ENCODE measurements around the gene CTNND1. TPM values are rescaled to one million over a fixed set of nuclear protein-coding genes. Genes with fewer than 3 reads are reported as not detected.

CTNND1 gene
- total and polyA plus RNA-seq, 2 of the 8 experiments (the other 6 are each of a cell fraction or from before 2014, with no cell fraction given): 91.9 to 164 TPM

DNA sequence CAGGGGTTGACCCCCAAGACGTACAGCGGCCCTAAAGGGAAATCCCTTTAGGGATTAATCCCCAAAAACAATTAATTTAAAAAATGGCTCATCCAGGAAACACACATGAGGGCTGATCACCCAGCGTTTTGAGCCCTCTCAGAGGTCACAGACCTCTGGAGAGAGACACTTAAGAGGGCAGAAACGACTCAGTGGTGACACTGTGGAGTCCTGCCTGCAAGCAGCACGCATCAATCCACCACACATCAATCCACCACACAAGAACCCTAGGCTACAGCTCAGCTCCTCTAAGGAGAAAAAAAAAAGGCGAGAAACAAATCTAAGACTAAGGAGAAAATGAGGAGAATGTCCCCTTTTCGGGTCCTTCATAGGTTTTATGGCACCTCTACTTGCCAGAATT, 32.8 kb upstream of the CTNND1 start:
- no peak overlapping the region for H3K4me3 ChIP-seq (ENCODE audit: extremely low read depth in 1 of 4, insufficient read depth in 2 of 4, low read depth in 3 of 4, low read length in 4 of 4)
- H4K20me1 ChIP-seq (replicated peaks in 1 of 2; ENCODE audit: control insufficient read depth in 1 of 2, insufficient read depth in 2 of 2, low read length in 2 of 2): peaks cover 0 to 4% of the 10 kb centered on the region in 2 experiments
- no peak overlapping the region for H3K4ac ChIP-seq (replicated peaks; ENCODE audit: insufficient read length, low read depth, low read length)
- H3K79me2 ChIP-seq (ENCODE audit: control insufficient read depth in 1 of 2, insufficient read depth in 2 of 2, low read length in 2 of 2): peaks cover 0 to 71% of the 10 kb centered on the region in 2 experiments; a peak in 2 of 4 replicates
- POLR2A ChIA-PET (ENCODE audit: partially characterized antibody): interaction anchor here (0.6 to 4.1 kb wide), 8 partner anchors 10 to 276 kb away, joined by 3 to 30 read pairs (median 4); partner anchors contain the start of genes MED19, SELENOH and TMX2
- H4K91ac ChIP-seq (replicated peaks; ENCODE audit: insufficient read length, low read length): no peak overlapping the region
- H2BK120ac ChIP-seq (replicated peaks; ENCODE audit: low read depth, low read length): no peak overlapping the region
- H2BK12ac ChIP-seq (ENCODE audit: low read depth, low read length): no peak overlapping the region
- H3K14ac ChIP-seq (ENCODE audit: insufficient read length): no peak overlapping the region
- H2BK20ac ChIP-seq (ENCODE audit: low read length): no peak overlapping the region
- H3K18ac ChIP-seq (ENCODE audit: extremely low read depth, low read length): no peak overlapping the region
- no peaks in the 10 kb centered on the region for H3K23me2 ChIP-seq (ENCODE audit: low read depth, low read length)
- CTCF ChIA-PET (ENCODE audit: partially characterized antibody): interaction anchor here (1.1 to 2.1 kb wide), 3 partner anchors 8 to 72 kb away, joined by 3 to 6 read pairs (median 3); no protein-coding TSS in a partner anchor
- no peak overlapping the region for H4K5ac ChIP-seq (ENCODE audit: insufficient read length, low read depth, low read length)
- H3K27me3 ChIP-seq (replicated peaks in 1 of 4; ENCODE audit: control insufficient read depth in 3 of 4, extremely low read depth in 1 of 4, insufficient read depth in 3 of 4, low read length in 3 of 4): no peaks in the 10 kb centered on the region
- no peak overlapping the region for H4K8ac ChIP-seq (ENCODE audit: extremely low read depth, insufficient read depth, low read length)
- peak overlapping the region; percentile 10 to 41; a peak in 1 of 4 replicates for H3K4me2 ChIP-seq (ENCODE audit: insufficient read depth in 1 of 2, low read depth in 2 of 2, low read length in 2 of 2)
- no peaks in the 10 kb centered on the region for H3K9me3 ChIP-seq (ENCODE audit: insufficient read depth in 2 of 2, low read depth in 1 of 2, low read length in 1 of 2)
- 77% methylated on average over 7 of the region's 7 CpGs; no CpG with 5 or more reads in 1 of the 2 experiments for WGBS, 2 experiments (ENCODE audit: extremely low coverage in 1 of 2, insufficient coverage in 1 of 2, insufficient read length in 1 of 2, insufficient replicate concordance in 2 of 2, low coverage in 1 of 2, low lambda C conversion rate in 2 of 2, missing lambda C conversion rate in 1 of 2)
- no peak overlapping the region for H3K27ac ChIP-seq (ENCODE audit: low read depth, low read length)
- H3K23ac ChIP-seq (ENCODE audit: insufficient read length): no peak overlapping the region
- H3K36me3 ChIP-seq (ENCODE audit: control insufficient read depth in 2 of 4, insufficient read depth in 4 of 4, low read length in 3 of 4): no peaks in the 10 kb centered on the region; a peak in 1 of 8 replicates
- DNase-seq (ENCODE audit: low read depth in 1 of 2, low spot score in 2 of 2): no peak
- H3K9ac ChIP-seq (replicated peaks in 1 of 4; ENCODE audit: extremely low read depth in 1 of 4, low read depth in 3 of 4, low read length in 3 of 4): no peak overlapping the region
- H3K56ac ChIP-seq (replicated peaks; ENCODE audit: insufficient read length, low read depth, low read length): no peak overlapping the region
- H2BK15ac ChIP-seq (ENCODE audit: low read length): no peak overlapping the region
- H3K4me1 ChIP-seq (replicated peaks in 1 of 4; ENCODE audit: control insufficient read depth in 3 of 4, insufficient read depth in 4 of 4, low read length in 3 of 4): peaks cover 0 to 3% (median 1%) of the 10 kb centered on the region in 4 experiments; a peak in 2 of 7 replicates
- H2AFZ ChIP-seq (ENCODE audit: low read length): no peak overlapping the region
- no peak for FAIRE-seq
- peak overlapping the region; percentile 74 for H2BK5ac ChIP-seq (ENCODE audit: low read depth, low read length)
- peaks cover 4% of the 10 kb centered on the region for H3K79me1 ChIP-seq (ENCODE audit: low read depth, low read length)
- H2AK5ac ChIP-seq (ENCODE audit: low read depth, low read length): no peak overlapping the region
- TF ChIP-seq GABPA (IDR thresholded peaks at IDR 0.05; ENCODE audit: borderline replicate concordance, insufficient read depth, low read length) (no peak), POU5F1 (IDR thresholded peaks at IDR 0.05; ENCODE audit: low read depth, low read length) (no peak)
